HepG2 (cell line): Measurements from ENCODE around the gene CORO7. TPM values are rescaled to one million over a fixed set of nuclear protein-coding genes. Genes with fewer than 3 reads are reported as not detected.

Experiments used
- ATAC-seq: fragments of 200-7000 bp; cut with Tn5 transposase; 3 replicates; pipeline ENCODE4 v1.9.1; 2020; ENCODE audit warnings: mild to moderate bottlenecking, moderate library complexity
- Bru-seq: library from RNA; stranded (reverse); fragments of 400-500 nt; gene quantifications from one replicate; lab custom pipeline; 2021; lab: Mats Ljungman, UMichigan
- BruChase-seq, 2 experiments: library from RNA; stranded (reverse); fragments of 400-500 nt; gene quantifications; one replicate each; lab custom pipeline; 2021; lab: Mats Ljungman, UMichigan
- BruUV-seq: library from RNA; stranded (reverse); fragments of 400-500 nt; replicated peaks from 2 replicates; lab custom pipeline; 2021; lab: Mats Ljungman, UMichigan
- CTCF ChIA-PET: fragments of 300-600 bp; formaldehyde crosslinking; extraction: SDS; loops from one replicate; lab custom pipeline; 2021; ENCODE audit warnings: low total read pairs, inconsistent platforms, low intra/inter-chr PET ratio; lab: Yijun Ruan, JAX
- POLR2A ChIA-PET: fragments of 350-600 bp; sonication (Branson Sonifier 250); formaldehyde crosslinking; loops from one replicate; lab custom pipeline; 2020; ENCODE audit warnings: antibody characterized with exemption, inconsistent platforms; lab: Yijun Ruan, JAX
- DNase-seq: peaks from one replicate; pipeline ENCODE4 v3.0.0-alpha.2; 2015; ENCODE audit warnings: low spot score
- FAIRE-seq: peaks from 3 replicates; lab custom pipeline; 2011; peaks lifted over from hg19 to GRCh38; lab: Jason Lieb, UNC
- H2AFZ ChIP-seq: one replicate; pipeline ENCODE4 v1.6.1; 2011; ENCODE audit warnings: low read length, inconsistent platforms
- H3K27ac ChIP-seq: fragments of 300-600 bp; 3 replicates; pipeline ENCODE4 v1.8.0; 2011; ENCODE audit warnings: mixed run types, mild to moderate bottlenecking, mixed read lengths, low read length, inconsistent platforms; ENCODE audit not compliant: insufficient read depth; ENCODE audit errors: extremely low read length
- H3K27me3 ChIP-seq, 2 experiments: fragments of 200-600 bp in 1 of 2; 2 replicates in 1 of 2; 3 replicates in 1 of 2; pipeline versions ENCODE4 v1.6.0 to v1.8.0; 2011; ENCODE audit warnings: low read length in 2 of 2, mild to moderate bottlenecking in 2 of 2, moderate library complexity in 2 of 2, inconsistent platforms in 1 of 2; ENCODE audit not compliant: insufficient read depth in 2 of 2, control insufficient read depth in 1 of 2
- H3K36me3 ChIP-seq, 2 experiments: fragments of 200-600 bp in 1 of 2; replicated peaks in 1 of 2; 2 replicates in 1 of 2; 3 replicates in 1 of 2; pipeline versions ENCODE4 v1.5.1 to v1.8.0; 2011; ENCODE audit warnings: low read length in 2 of 2, inconsistent platforms in 1 of 2; ENCODE audit not compliant: insufficient read depth in 2 of 2, control insufficient read depth in 1 of 2
- H3K4me1 ChIP-seq: 2 replicates; pipeline ENCODE4 v1.5.1; 2012; ENCODE audit warnings: low read length, inconsistent platforms; ENCODE audit not compliant: insufficient read depth
- H3K4me2 ChIP-seq: 2 replicates; pipeline ENCODE4 v1.6.0; 2011; ENCODE audit warnings: low read depth, low read length, inconsistent platforms
- H3K4me3 ChIP-seq, 3 experiments: fragments of 200-600 bp in 1 of 3; sonication (generic), shearing (Covaris generic) in 1 of 3; replicated peaks in 1 of 3; 2 replicates each; pipeline ENCODE4 v1.5.1; 2011 to 2016; ENCODE audit warnings: low read length in 3 of 3, inconsistent platforms in 2 of 3, low read depth in 2 of 3, mild to moderate bottlenecking in 2 of 3, control low read depth in 1 of 3, mixed read lengths in 1 of 3; ENCODE audit not compliant: insufficient read depth in 1 of 3
- H3K79me2 ChIP-seq: one replicate; pipeline ENCODE4 v1.6.1; 2011; ENCODE audit warnings: low read length, inconsistent platforms; ENCODE audit not compliant: insufficient read depth
- H3K9ac ChIP-seq: 2 replicates; pipeline ENCODE4 v1.6.0; 2011; ENCODE audit warnings: mild to moderate bottlenecking, low read depth, low read length, inconsistent platforms; ENCODE audit not compliant: insufficient read depth
- H3K9me3 ChIP-seq: 2 replicates; pipeline ENCODE4 v1.5.1; 2012; ENCODE audit warnings: mild to moderate bottlenecking, low read length
- H4K20me1 ChIP-seq: 2 replicates; pipeline ENCODE4 v1.6.0; 2011; ENCODE audit warnings: inconsistent platforms, mild to moderate bottlenecking, low read length, moderate library complexity; ENCODE audit not compliant: insufficient read depth
- BHLHE40 ChIP-seq: IDR thresholded peaks from 2 replicates; pipeline ENCODE4 v1.6.1; 2011; ENCODE audit warnings: low read length, improper control_type of control experiment
- SIX1 ChIP-seq: sonication (generic); formaldehyde crosslinking; IDR thresholded peaks from 2 replicates; pipeline ENCODE4 v1.4.0; 2020; ENCODE audit warnings: missing genetic modification reagents, borderline replicate concordance
- TEAD2 ChIP-seq: sonication (generic); formaldehyde crosslinking; IDR thresholded peaks from 2 replicates; pipeline ENCODE4 v1.9.0; 2021; ENCODE audit warnings: missing genetic modification reagents
- THYN1 ChIP-seq: sonication (generic); formaldehyde crosslinking; IDR thresholded peaks from 2 replicates; pipeline ENCODE4 v1.8.1; 2023; ENCODE audit warnings: low read depth, mild to moderate bottlenecking, moderate library complexity, missing genetic modification reagents, borderline replicate concordance
- ZNF264 ChIP-seq: sonication (generic); formaldehyde crosslinking; IDR thresholded peaks from 2 replicates; pipeline ENCODE4 v1.4.0; 2020; ENCODE audit warnings: missing genetic modification reagents
- ZNF724P ChIP-seq: sonication (generic); formaldehyde crosslinking; IDR thresholded peaks from 2 replicates; pipeline ENCODE4 v1.8.0; 2022; ENCODE audit warnings: missing genetic modification reagents, borderline replicate concordance
- ZNF839 ChIP-seq: sonication (generic); formaldehyde crosslinking; IDR thresholded peaks from 2 replicates; pipeline ENCODE4 v1.4.0; 2020; ENCODE audit warnings: missing genetic modification reagents, mild to moderate bottlenecking, borderline replicate concordance
- WGBS: methylation state at CpG from one replicate; pipeline ENCODE4 v1.1.6; 2017; ENCODE audit warnings: low lambda C conversion rate; 5-methylcytosine and 5-hydroxymethylcytosine counted together
- in situ Hi-C: cut with HindIII; loops from 2 replicates; pipeline ENCODE4 v1.10.0; 2017; ENCODE audit warnings: low pct_unique_long_range_greater_than_20kb; ENCODE audit not compliant: extremely low pct_ligation_motif_present
- intact Hi-C: fragments of 100-400 bp; cut with micrococcal nuclease; formaldehyde crosslinking; loops from one replicate; pipeline ENCODE4 v1.10.0; 2022; ENCODE audit not compliant: unreplicated experiment
- long read RNA-seq, 2 experiments: library from RNA in 1 of 2; library from polyadenylated mRNA in 1 of 2; stranded (forward) in 1 of 2; unstranded in 1 of 2; transcript quantifications; one replicate each; pipeline ENCODE4 v2.0.0, GENCODE V29; 2019 to 2022
- polyA minus RNA-seq, 3 experiments: library from RNA; depleted of rRNA, polyadenylated mRNA; stranded (reverse); fragments of >200 nt; gene quantifications; 2 replicates each; pipeline ENCODE4 v1.2.3, GENCODE V29; 2011; ENCODE audit warnings: low replicate concordance in 1 of 3
- polyA plus RNA-seq, 8 experiments: library from polyadenylated mRNA; depleted of rRNA in 3 of 8; stranded (reverse) in 7 of 8; unstranded in 1 of 8; fragments of >200 nt; fragmentation: Illumina TruSeq in 4 of 8; extraction: Trizol in 4 of 8; gene quantifications; 2 replicates each; pipeline versions ENCODE4 v1.2.1 to v1.2.3, GENCODE V29; 2011 to 2016; ENCODE audit warnings: low read depth in 4 of 8, missing spikeins in 1 of 8, mixed read lengths in 1 of 8; ENCODE audit not compliant: insufficient read depth in 1 of 8
- total RNA-seq, 5 experiments: library from RNA; depleted of rRNA; stranded (reverse); fragments of >200 nt; fragmentation: Illumina TruSeq; extraction: Trizol; gene quantifications; 2 replicates each; pipeline ENCODE4 v1.2.3, GENCODE V29; 2016; ENCODE audit warnings: low read depth in 1 of 5
- TF ChIP-seq, protein P1 (sequence below): sonication (generic); formaldehyde crosslinking; IDR thresholded peaks from 2 replicates; pipeline ENCODE4 v1.8.1; 2023; ENCODE audit warnings: mild to moderate bottlenecking, moderate library complexity, missing genetic modification reagents
- TF ChIP-seq, protein P2 (sequence below): sonication (generic); formaldehyde crosslinking; IDR thresholded peaks from 2 replicates; pipeline ENCODE4 v1.5.1; 2020; ENCODE audit warnings: mild to moderate bottlenecking, missing genetic modification reagents, moderate library complexity

CORO7 gene
- total RNA-seq (2016; rRNA removed; fragmentation: Illumina TruSeq; extraction: Trizol), result 5.9 and 9.9 TPM in 2 replicates
- total RNA-seq (2016; cell fraction: cytosol; rRNA removed; fragmentation: Illumina TruSeq; extraction: Trizol; ENCODE audit: low read depth), result 5.5 and 8.0 TPM in 2 replicates
- total RNA-seq (2016; cell fraction: insoluble cytoplasmic fraction; rRNA removed; fragmentation: Illumina TruSeq; extraction: Trizol), result 4.0 and 11.9 TPM in 2 replicates
- 3.5 and 3.8 TPM in 2 replicates for total RNA-seq (2016; cell fraction: membrane; rRNA removed; fragmentation: Illumina TruSeq; extraction: Trizol)
- total RNA-seq (2016; cell fraction: nucleus; rRNA removed; fragmentation: Illumina TruSeq; extraction: Trizol), result 13.2 and 15.4 TPM in 2 replicates
- 14.3 and 17.1 TPM in 2 replicates for polyA plus RNA-seq (2011; rRNA removed)
- 2.7 and 6.4 TPM in 2 replicates for polyA plus RNA-seq (2011; cell fraction: cytosol; rRNA removed)
- 179 and 209 TPM in 2 replicates for polyA plus RNA-seq (2011; cell fraction: nucleus; rRNA removed)
- polyA plus RNA-seq (2012), result 9.1 and 11.1 TPM in 2 replicates
- 0.66 and 0.77 TPM in 2 replicates for polyA plus RNA-seq (2016; cell fraction: cytosol; fragmentation: Illumina TruSeq; extraction: Trizol; ENCODE audit: low read depth)
- 4.2 and 5.3 TPM in 2 replicates for polyA plus RNA-seq (2016; cell fraction: insoluble cytoplasmic fraction; fragmentation: Illumina TruSeq; extraction: Trizol; ENCODE audit: low read depth)
- 1.1 and 2.1 TPM in 2 replicates for polyA plus RNA-seq (2016; cell fraction: membrane; fragmentation: Illumina TruSeq; extraction: Trizol; ENCODE audit: low read depth)
- 28.1 and 39.8 TPM in 2 replicates for polyA plus RNA-seq (2016; cell fraction: nucleus; fragmentation: Illumina TruSeq; extraction: Trizol; ENCODE audit: insufficient read depth, low read depth)
- 26.6 and 27.6 TPM in 2 replicates for polyA minus RNA-seq (2011; rRNA and poly(A)+ RNA removed; ENCODE audit: low replicate concordance)
- polyA minus RNA-seq (2011; cell fraction: cytosol; rRNA and poly(A)+ RNA removed), result 8.2 and 9.7 TPM in 2 replicates
- polyA minus RNA-seq (2011; cell fraction: nucleus; rRNA and poly(A)+ RNA removed), result 35.3 and 35.7 TPM in 2 replicates
- percentile 47 among the genes with signal in this experiment for Bru-seq, nascent RNA
- percentile 66 among the genes with signal in this experiment for BruChase-seq, experiment 1, labeled RNA remaining after a 6-hour chase
- percentile 54 among the genes with signal in this experiment for BruChase-seq, experiment 2, labeled RNA remaining after a 2-hour chase
- long read RNA-seq, experiment 1, transcript CORO7-201 (28 exons, 3,540 nt), result major isoform, 6 of 15 reads
- long read RNA-seq, experiment 1, partial matches to known transcripts, result 3 of 15 reads
- long read RNA-seq, experiment 1, other reads (novel, unspliced or antisense), result 6 of 15 reads
- long read RNA-seq, experiment 2, transcript CORO7-201 (28 exons, 3,540 nt), result major isoform, 12 of 30 reads
- long read RNA-seq, experiment 2, partial matches to known transcripts, result 7 of 30 reads
- long read RNA-seq, experiment 2, other reads (novel, unspliced or antisense), result 11 of 30 reads

DNA sequence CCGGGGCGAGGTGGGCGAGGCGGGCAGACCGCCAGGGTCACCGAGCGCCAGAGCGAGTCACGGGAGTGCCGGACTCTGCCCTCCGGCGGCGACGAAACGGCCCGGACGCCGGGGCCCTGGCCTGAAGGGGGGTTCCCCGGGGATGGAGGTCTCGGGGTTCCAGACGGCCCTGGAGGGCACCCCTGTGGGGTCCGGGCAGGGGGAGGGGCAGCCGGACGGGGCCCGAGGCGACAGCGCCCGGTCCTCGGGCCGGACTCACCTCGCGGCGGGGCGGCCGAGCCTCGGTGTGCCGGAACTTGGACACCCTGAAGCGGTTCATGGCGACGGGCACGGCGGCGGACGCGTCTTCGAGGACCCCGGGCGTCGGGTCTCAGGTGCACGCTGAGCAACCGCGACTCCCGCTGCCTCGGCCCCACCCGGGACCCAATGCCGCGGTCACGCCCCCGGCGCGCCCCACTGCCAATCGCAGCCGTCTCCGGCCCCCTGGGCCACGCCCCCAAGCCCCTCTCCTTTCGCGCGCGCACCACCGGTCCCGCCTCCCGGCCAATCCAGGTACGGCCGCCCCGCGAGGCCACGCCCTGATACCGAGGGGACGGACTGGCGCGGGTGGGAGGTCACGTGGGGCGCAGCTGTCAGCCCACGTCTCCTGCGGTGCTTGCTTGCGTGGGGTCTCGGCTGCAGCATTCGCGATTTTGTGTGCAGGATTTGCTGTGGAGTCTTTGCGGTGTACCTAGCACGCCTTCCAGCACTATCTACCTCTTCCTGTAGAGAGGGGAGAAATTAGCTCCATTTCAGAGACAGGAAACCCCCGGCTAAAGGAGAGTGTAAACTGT is at the start of gene CORO7:
Gene CORO7, minus strand, starts transcription at position 397 of the 833 bp plus-strand sequence. Its CDS starts 78 bp downstream, at position 319.
- ATAC-seq (peak; percentile 92), DNase-seq (peak; percentile 80), FAIRE-seq (peak; percentile 47)
- in situ Hi-C loops (no loop called here), intact Hi-C loops (no loop called here)
- Histone ChIP-seq H3K9me3 (no peaks in the 10 kb centered on the region), H3K27ac (peak within 1 kb of the TSS; percentile 65), H2AFZ (peak within 1 kb of the TSS; percentile 70), H3K4me2 (peak within 1 kb of the TSS; percentile 100), H3K36me3 (peaks cover 0 to 2% of the 10 kb centered on the region in 2 experiments; a peak in 2 of 5 replicates), H3K4me1 (peaks cover 36% of the 10 kb centered on the region), H3K79me2 (peaks cover 14% of the 10 kb centered on the region), H3K4me3 (peak within 1 kb of the TSS; percentile 62 to 84 (median 83)), H3K9ac (peak within 1 kb of the TSS; percentile 80), H3K27me3 (no peaks in the 10 kb centered on the region; a peak in 1 of 5 replicates), H4K20me1 (no peaks in the 10 kb centered on the region)
- ChIA-PET POLR2A (interaction anchor here (0.6 to 1.8 kb wide), 12 partner anchors 10 to 145 kb away, joined by 3 to 12 read pairs (median 4); partner anchors contain the start of genes DNAJA3, HMOX2 and TFAP4), CTCF (no interaction called here)
- BruUV-seq, result no TSS peak
- WGBS, result under 1% methylated on average over 18 of the region's 92 CpGs
- 0 out of 2 replicates have a peak, but pooled peaks have one; percentile 41 for TF ChIP-seq ZNF724P (CRISPR knock-in tag)
- TF ChIP-seq BHLHE40, result peak; percentile 51; the same call in 1 of the 2 replicates
- TF ChIP-seq, protein P1, sequence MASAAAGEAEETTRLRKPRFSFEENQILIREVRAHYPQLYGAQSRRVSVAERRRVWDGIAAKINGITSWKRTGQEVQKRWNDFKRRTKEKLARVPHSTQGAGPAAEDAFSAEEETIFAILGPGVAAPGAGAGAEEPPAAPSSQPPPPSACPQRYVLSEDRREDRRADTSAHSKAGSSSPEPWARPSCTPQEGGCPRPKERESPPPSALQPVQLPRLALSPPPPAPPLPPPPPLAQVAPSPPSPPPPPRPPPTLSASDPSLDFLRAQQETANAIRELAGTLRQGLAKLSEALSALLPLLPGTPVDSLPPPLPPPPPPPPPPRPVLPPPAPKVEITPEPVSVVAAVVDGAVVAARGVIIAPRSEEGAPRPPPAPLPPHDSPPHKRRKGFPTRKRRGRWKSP (CRISPR knock-in tag), result peak; percentile 65
- TF ChIP-seq ZNF839 (CRISPR knock-in tag), result no peak
- 0 out of 2 replicates have a peak, but pooled peaks have one; percentile 52 for TF ChIP-seq THYN1
- TF ChIP-seq SIX1 (CRISPR knock-in tag), result no peak
- TF ChIP-seq, protein P2, sequence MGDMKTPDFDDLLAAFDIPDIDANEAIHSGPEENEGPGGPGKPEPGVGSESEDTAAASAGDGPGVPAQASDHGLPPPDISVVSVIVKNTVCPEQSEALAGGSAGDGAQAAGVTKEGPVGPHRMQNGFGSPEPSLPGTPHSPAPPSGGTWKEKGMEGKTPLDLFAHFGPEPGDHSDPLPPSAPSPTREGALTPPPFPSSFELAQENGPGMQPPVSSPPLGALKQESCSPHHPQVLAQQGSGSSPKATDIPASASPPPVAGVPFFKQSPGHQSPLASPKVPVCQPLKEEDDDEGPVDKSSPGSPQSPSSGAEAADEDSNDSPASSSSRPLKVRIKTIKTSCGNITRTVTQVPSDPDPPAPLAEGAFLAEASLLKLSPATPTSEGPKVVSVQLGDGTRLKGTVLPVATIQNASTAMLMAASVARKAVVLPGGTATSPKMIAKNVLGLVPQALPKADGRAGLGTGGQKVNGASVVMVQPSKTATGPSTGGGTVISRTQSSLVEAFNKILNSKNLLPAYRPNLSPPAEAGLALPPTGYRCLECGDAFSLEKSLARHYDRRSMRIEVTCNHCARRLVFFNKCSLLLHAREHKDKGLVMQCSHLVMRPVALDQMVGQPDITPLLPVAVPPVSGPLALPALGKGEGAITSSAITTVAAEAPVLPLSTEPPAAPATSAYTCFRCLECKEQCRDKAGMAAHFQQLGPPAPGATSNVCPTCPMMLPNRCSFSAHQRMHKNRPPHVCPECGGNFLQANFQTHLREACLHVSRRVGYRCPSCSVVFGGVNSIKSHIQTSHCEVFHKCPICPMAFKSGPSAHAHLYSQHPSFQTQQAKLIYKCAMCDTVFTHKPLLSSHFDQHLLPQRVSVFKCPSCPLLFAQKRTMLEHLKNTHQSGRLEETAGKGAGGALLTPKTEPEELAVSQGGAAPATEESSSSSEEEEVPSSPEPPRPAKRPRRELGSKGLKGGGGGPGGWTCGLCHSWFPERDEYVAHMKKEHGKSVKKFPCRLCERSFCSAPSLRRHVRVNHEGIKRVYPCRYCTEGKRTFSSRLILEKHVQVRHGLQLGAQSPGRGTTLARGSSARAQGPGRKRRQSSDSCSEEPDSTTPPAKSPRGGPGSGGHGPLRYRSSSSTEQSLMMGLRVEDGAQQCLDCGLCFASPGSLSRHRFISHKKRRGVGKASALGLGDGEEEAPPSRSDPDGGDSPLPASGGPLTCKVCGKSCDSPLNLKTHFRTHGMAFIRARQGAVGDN, result peak; percentile 84
- TF ChIP-seq TEAD2 (CRISPR knock-in tag), result no peak
- 0 out of 2 replicates have a peak, but pooled peaks have one; percentile 60 for TF ChIP-seq ZNF264 (CRISPR knock-in tag)
